ENCODE results near the gene RALGPS1.
A peak's percentile ranks its signal among the peaks of the same experiment; 100 is the strongest.

- no peak for TF ChIP-seq CTCF (IDR thresholded peaks at IDR 0.05)
- peak in 1 of 2 donors; percentile 64 for TF ChIP-seq POLR2AphosphoS5 (IDR thresholded peaks at IDR 0.05)
- TF ChIP-seq EP300 (IDR thresholded peaks at IDR 0.05): no peak
Observed at GRCh38 chr9:127244609-127245601, 330.3 kb downstream of the RALGPS1 start.
